NB4 (cell line): Measurements from ENCODE around the gene NAV3.

ENCODE experiments used
- DNase-seq: peaks from one replicate; pipeline ENCODE4 v3.0.0; 2010; ENCODE audit warnings: low read depth
- H3K4me3 ChIP-seq: one replicate; pipeline ENCODE4 v1.5.1; 2011; ENCODE audit warnings: mild to moderate bottlenecking, low read depth, low read length, moderate library complexity
- MYC ChIP-seq: IDR thresholded peaks from 2 replicates; pipeline ENCODE4 v1.6.1; 2011; ENCODE audit warnings: low read depth, low read length
- POLR2A ChIP-seq: IDR thresholded peaks from 2 replicates; pipeline ENCODE4 v1.6.1; 2011; ENCODE audit warnings: mild to moderate bottlenecking; ENCODE audit not compliant: insufficient read length; ENCODE audit errors: extremely low read depth
- TF ChIP-seq, protein P1 (sequence below): IDR thresholded peaks from 2 replicates; pipeline ENCODE4 v1.6.1; 2011; ENCODE audit warnings: low read depth, low read length
- TF ChIP-seq, protein P2 (sequence below): IDR thresholded peaks from one replicate; pipeline ENCODE4 v1.5.1; 2012; ENCODE audit warnings: low read depth, low read length

Gene NAV3

DNA sequence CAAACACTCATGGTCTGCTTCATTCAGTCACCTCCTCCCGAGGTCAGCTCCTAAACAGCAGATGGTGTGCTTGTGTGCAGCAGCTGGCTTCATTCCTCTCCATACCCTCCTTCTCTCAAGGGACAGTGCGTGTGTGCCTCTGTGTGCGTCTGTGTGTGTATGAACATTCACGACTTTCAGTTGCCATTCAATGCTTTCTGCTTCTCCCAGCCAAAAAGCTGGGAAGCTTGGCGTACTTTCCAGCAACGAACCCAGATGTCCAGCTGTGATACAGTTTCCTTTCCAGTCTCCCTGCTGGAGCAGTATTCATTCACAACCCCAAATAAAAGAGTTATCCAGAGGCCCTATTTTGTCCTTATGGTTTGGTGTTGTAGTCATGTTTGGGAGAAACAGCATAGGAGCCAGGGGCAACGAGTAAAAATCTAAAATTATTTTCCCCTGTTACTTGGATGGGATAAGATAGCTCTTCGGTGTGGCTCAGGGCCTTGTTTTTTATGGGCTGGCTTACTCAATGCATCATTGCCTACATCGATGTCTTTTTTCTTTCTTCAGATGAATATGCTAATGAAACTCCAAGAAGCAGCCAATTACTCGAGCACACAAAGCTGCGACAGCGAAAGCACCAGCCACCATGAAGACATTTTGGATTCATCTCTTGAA, 379.3 kb downstream of the NAV3 start:
- TF ChIP-seq MYC: no peak
- TF ChIP-seq POLR2A: no peak
- TF ChIP-seq, protein P1, sequence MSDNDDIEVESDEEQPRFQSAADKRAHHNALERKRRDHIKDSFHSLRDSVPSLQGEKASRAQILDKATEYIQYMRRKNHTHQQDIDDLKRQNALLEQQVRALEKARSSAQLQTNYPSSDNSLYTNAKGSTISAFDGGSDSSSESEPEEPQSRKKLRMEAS: no peak
- TF ChIP-seq, protein P2, sequence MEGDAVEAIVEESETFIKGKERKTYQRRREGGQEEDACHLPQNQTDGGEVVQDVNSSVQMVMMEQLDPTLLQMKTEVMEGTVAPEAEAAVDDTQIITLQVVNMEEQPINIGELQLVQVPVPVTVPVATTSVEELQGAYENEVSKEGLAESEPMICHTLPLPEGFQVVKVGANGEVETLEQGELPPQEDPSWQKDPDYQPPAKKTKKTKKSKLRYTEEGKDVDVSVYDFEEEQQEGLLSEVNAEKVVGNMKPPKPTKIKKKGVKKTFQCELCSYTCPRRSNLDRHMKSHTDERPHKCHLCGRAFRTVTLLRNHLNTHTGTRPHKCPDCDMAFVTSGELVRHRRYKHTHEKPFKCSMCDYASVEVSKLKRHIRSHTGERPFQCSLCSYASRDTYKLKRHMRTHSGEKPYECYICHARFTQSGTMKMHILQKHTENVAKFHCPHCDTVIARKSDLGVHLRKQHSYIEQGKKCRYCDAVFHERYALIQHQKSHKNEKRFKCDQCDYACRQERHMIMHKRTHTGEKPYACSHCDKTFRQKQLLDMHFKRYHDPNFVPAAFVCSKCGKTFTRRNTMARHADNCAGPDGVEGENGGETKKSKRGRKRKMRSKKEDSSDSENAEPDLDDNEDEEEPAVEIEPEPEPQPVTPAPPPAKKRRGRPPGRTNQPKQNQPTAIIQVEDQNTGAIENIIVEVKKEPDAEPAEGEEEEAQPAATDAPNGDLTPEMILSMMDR: no peak
- DNase-seq: no peak
- no peak overlapping the region for H3K4me3 ChIP-seq

DNA sequence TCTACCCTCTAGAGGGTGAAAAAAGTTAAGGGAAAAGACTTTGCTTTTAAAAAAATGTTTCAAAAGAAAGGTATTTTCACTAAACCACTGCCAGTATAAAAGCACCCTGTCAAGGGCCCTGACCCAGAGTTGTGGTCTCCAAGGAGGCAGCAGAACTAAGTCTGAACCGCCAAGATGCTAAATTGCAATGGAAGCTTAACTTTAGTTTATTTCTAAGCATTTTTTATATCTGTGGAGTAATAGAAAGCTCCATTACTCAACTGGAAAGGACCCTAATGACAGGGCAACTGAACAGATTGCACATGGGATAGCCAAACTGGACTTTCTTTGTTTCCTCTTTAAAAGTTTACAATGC, 379.8 kb downstream of the NAV3 start:
- DNase-seq: no peak
- TF ChIP-seq, protein P1: no peak
- TF ChIP-seq MYC (no peak), POLR2A (no peak)
- TF ChIP-seq, protein P2: no peak
- no peak overlapping the region for H3K4me3 ChIP-seq

DNA sequence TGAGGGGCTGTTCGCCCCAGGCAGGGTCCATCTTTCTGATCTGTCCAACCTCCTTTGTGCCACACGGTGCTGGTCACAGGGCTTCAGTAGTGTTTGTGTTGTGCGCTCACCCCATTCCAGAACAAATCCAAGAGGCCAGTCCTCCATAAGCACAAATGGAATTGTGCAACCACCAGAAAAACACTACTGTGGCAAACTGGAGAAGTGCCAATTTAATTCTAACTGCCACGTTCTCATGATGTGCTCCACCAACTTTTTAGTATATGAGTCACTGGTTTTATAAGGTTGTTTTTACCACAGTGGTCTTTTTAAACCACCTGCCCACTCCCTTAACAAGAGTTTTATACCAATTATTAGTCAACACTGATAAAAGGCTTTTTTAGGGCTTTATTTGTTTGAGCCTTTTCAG, 380.2 kb downstream of the NAV3 start:
- peak; percentile 49 for DNase-seq
- TF ChIP-seq MYC: no peak
- TF ChIP-seq, protein P1: no peak
- TF ChIP-seq POLR2A: no peak
- TF ChIP-seq, protein P2: no peak
- no peak overlapping the region for H3K4me3 ChIP-seq

DNA sequence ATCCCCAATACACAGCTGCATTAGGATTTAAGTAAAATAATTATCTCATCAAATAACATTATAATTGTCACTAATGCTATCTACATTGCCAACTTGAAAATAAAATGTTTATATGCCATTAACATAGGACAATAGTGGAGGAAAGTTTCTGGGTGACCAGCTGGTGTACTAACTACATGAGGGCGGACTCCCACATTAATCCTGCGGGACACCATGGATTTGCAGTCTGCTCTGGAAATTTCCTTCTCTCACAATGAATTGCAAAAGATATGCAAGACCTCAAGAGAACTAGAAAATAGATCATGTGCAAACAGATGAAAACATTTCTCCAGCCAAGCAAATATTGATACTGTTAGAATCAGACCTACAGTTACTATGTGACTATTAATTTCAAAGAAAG, 390.1 kb downstream of the NAV3 start:
- TF ChIP-seq MYC (no peak), POLR2A (no peak)
- TF ChIP-seq, protein P2: no peak
- TF ChIP-seq, protein P1: no peak
- H3K4me3 ChIP-seq: no peak overlapping the region
- no peak for DNase-seq

DNA sequence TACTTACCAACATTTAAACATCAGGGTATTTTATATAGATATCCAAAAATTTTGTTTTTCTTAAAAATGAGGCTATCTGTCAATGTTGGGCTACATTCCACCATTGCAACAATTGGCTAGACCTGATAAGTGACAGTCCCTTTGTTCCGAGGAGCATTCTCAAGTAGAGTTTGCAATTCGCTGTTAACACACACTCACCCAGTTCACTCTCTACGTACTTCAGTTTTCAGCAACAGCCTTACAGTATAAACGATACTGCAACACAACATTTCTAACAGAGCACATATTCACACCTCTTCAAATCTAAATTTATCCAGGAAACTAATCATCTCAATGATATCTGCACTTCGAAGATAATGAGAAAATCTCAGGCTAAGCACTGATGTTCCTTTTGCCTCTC, 393.5 kb downstream of the NAV3 start:
- TF ChIP-seq, protein P1: no peak
- TF ChIP-seq, protein P2: no peak
- TF ChIP-seq MYC (no peak), POLR2A (no peak)
- no peak overlapping the region for H3K4me3 ChIP-seq
- DNase-seq: no peak

DNA sequence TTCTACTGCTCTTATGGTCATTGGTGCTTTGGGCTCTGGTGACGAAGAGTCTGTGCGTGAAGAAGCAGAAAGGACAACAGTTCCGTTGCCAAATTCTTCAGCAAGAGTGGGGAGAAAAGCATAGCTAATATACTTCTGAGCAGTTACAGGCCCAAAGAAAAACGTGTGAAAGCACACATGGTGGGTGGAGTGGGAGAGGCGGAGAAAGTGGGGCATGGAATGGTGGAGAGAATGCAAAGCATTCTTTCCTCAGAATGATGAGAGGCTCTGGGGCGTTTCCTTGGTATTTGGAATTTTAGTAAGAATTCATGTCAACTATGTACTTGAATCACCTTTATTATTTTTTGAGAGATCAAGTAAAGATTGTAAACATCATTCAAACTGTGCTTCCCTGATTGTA, 396.1 kb downstream of the NAV3 start:
- no peak for TF ChIP-seq POLR2A
- no peak for DNase-seq
- H3K4me3 ChIP-seq: no peak overlapping the region
